Measurements from ENCODE around the gene PRND.

DNA sequence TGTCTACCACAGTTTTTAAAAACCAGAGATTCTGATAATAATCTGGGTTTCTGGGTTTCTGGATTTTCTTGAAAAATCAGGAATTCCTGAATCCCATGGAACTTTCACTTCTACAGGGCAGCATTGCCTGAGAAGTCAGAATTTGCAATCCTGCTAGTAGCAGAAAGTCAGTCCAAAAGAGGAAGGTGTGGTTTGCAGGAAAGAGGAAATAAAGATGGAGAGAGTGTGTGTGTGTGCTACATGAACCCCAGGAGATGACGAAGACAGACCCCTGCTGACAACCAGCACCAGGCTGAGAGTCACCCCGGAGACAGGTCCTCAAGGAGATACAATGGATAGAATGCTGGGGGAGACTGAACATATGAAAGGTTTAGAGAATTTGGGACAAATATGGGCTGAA, 44.9 kb downstream of the PRND start:
- TF ChIP-seq CREB1 (IDR thresholded peaks at IDR 0.05; ENCODE audit: low read depth) (no peak), CEBPB (IDR thresholded peaks at IDR 0.05) (no peak), NFIC (IDR thresholded peaks at IDR 0.05) (no peak), RAD21 (IDR thresholded peaks at IDR 0.05; ENCODE audit: low read depth) (no peak)
- TF ChIP-seq, protein P1, sequence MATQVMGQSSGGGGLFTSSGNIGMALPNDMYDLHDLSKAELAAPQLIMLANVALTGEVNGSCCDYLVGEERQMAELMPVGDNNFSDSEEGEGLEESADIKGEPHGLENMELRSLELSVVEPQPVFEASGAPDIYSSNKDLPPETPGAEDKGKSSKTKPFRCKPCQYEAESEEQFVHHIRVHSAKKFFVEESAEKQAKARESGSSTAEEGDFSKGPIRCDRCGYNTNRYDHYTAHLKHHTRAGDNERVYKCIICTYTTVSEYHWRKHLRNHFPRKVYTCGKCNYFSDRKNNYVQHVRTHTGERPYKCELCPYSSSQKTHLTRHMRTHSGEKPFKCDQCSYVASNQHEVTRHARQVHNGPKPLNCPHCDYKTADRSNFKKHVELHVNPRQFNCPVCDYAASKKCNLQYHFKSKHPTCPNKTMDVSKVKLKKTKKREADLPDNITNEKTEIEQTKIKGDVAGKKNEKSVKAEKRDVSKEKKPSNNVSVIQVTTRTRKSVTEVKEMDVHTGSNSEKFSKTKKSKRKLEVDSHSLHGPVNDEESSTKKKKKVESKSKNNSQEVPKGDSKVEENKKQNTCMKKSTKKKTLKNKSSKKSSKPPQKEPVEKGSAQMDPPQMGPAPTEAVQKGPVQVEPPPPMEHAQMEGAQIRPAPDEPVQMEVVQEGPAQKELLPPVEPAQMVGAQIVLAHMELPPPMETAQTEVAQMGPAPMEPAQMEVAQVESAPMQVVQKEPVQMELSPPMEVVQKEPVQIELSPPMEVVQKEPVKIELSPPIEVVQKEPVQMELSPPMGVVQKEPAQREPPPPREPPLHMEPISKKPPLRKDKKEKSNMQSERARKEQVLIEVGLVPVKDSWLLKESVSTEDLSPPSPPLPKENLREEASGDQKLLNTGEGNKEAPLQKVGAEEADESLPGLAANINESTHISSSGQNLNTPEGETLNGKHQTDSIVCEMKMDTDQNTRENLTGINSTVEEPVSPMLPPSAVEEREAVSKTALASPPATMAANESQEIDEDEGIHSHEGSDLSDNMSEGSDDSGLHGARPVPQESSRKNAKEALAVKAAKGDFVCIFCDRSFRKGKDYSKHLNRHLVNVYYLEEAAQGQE (IDR thresholded peaks at IDR 0.05; ENCODE audit: low read depth), result no peak
- TF ChIP-seq, protein P2, sequence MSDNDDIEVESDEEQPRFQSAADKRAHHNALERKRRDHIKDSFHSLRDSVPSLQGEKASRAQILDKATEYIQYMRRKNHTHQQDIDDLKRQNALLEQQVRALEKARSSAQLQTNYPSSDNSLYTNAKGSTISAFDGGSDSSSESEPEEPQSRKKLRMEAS (IDR thresholded peaks at IDR 0.05), result no peak

Data from Ishikawa (cell line).